ENCODE measurements around the gene LHX6.
A peak's percentile ranks its signal among the peaks of the same experiment; 100 is the strongest.

The LHX6 gene

GRCh38 chr9:122190597-122191381 lies 38.0 kb downstream of the LHX6 start:
- no peak for DNase-seq

DNA sequence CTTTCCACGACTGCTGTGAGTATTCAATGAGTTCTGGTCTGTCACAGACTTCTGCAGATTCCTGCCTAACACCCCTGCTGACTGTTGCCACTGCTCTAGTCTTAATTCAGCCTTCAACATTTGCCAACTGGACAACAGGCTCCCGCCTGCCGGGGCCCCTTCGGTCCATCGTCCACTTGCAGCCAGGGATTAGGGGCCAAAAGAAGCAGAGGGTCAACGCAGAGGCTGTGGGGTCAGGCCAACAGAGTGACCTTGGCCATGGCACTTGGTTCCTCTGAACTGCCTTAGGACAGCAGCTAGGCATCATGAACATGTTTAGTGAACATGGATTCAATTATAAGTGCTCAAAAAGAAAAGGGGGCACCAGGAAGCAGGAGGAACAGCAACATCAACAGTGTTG lies 40.4 kb downstream of the LHX6 start:
- DNase-seq: no peak

GRCh38 chr9:122186777-122187470 lies 41.8 kb downstream of the LHX6 start:
- DNase-seq: no peak

DNA sequence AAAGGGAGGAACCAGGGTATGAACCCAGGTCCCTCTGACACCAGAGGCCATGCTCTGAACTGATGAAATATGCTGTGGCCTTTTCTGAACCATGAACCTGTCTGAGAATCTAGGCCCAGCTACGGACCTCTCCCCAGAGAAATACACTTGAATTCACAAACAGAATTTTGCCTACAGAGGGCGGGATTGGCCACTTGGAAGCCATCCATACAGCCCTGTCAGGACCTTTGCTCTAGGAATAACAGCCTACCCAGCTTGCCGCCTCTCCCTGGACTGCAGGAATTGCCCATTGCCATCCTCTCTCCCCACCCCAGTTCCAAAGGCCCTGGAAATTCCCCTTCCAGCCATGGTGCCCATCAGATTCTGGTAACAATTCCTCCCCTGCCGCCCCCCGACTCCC lies 42.5 kb downstream of the LHX6 start:
- no peak for DNase-seq

- no peak for DNase-seq
Observed at GRCh38 chr9:122184551-122184950, 44.2 kb downstream of the LHX6 start.

GRCh38 chr9:122183501-122183900 lies 45.3 kb downstream of the LHX6 start:
- DNase-seq: no peak

GRCh38 chr9:122180633-122181032 lies 48.1 kb downstream of the LHX6 start:
- no peak for DNase-seq

- no peak for DNase-seq
Observed at GRCh38 chr9:122179690-122180074, 49.1 kb downstream of the LHX6 start.

DNA sequence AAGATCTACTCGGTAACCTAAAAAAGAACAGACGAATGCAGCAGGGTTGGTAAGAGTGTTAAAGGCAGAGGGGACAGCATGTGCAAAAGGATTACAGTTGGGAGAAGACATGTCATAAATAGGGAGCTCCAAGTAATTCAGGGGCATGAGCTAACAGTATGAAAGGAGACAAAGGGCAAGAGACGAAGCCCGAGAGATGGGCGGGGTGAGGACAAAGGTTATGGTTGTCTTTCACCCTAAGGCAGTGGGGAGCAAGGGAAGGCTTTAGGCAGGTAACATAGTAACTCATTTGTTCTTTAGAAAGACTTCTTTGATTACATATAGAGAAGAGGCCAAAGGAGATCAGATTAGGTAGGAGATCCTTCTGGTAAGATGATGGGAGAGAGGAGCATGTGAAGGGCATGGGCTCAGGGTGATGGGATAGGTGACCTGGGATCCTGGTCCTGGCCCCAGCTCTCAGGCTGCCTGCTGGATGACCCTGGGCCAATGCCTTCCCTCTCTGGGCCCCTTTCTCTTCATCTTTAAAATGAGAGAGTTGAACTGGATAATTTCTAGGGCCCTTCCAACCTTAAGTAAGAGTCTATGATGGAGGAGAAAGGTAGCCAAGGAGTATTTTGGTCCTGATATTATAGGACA lies 49.6 kb downstream of the LHX6 start:
- DNase-seq: no peak

GRCh38 chr9:122176916-122177315 lies 51.8 kb downstream of the LHX6 start:
- no peak for DNase-seq

- DNase-seq: no peak
Observed at GRCh38 chr9:122173670-122174069, 55.1 kb downstream of the LHX6 start.

DNA sequence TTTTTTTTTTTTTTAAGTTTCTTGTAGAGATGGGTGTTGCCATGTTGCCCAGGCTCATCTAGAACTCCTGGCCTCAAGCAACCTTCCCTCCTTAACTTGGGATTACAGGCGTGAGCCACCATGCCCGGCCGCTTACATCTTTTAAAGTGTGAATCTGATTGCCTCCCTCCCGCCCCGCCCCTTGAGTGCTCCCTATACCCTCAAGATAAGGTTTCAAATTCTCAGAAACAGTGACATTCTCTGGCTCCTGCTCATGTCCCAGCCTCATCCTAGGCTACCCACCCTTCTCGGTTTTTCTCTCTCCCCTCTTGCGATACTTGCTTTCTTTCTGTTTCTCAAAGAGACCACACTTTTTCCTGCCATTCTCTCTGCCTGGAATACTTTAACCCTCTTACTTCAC lies 56.6 kb downstream of the LHX6 start:
- DNase-seq: no peak

DNA sequence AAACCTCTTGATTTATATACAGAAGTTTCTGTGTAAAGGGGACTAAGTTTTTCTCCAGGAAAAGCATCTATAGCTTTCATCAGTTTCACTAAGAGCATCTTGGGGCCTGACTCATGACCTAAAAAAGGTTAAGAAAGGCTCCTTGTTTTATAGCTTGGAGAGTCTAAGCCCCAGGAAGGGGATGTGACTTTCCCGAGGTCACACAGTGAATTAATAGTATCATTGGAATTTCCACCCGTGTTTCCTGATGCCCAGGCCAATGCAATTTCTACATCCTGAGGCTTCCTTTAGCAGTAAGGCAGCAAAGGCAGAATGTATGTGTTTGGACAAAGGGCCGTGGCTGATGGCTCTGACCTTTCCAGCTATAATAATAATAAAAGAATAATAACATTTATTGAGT lies 60.4 kb downstream of the LHX6 start:
- no peak for DNase-seq

DNA sequence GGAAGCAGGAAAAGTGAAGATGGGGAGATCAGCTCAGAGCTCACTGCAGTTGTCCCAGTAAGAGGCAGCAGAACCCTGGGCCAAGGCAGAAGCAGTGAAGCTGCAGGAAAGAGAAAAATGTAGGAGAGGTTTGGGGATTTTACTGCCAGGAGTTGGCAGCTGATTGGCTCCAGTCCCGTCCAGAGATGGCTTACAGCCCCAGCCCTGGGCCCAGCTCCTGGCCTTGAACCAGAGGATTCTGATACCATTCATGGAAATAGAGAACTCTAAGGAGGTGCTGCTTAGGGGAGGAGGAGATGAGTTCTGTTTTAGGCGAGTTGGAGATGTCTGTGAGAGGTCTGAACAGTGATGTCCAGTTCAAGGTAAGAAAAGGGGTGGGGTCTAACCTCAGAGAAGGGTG lies 64.5 kb downstream of the LHX6 start:
- no peak for DNase-seq

- DNase-seq: no peak
Observed at GRCh38 chr9:122162415-122162814, 66.3 kb downstream of the LHX6 start.

DNA sequence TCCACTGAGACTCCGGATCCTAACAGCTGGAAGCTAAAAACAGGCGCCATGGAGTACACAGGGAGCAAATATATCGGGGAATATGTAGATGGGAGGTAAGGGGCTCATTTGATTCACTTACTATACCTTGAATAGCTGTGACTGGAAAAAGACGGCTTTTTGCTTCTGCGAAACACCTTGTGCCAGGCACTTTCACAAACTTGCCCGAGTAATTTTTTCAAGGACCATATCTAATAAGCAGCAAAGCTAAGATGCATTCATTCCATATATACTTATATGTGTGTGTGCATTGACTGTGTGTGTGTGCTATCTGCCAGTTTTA lies 68.9 kb downstream of the LHX6 start:
- DNase-seq: no peak

GRCh38 chr9:122159026-122159924 lies 69.5 kb downstream of the LHX6 start, which contains the start of the genes MORN5 and NDUFA8:
Gene MORN5, plus strand, starts transcription at chr9:122159908. Its CDS starts 65 bp downstream, at chr9:122159973.
Gene NDUFA8, minus strand, starts transcription at chr9:122159779. Its CDS starts 102 bp downstream, at chr9:122159677.
- peak; percentile 94 for DNase-seq

DNA sequence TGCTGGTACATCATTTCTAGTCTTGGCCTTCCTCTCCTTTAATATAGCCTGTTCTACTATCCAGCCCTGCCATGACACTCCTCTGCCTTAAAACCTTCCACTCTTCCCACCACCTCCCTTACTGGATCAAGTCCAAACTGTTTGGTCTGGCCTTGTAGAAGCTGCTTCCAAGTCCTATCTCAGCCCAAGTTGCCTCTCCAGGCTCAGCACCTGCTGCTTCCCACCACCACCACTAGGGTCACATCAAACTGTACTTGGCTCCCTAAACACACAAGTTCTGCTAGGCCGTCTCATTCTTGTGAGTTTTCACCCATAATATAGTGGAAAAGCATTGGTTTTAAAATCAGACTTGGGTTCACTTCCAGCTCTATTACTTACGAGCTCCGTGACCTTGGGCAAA lies 70.6 kb downstream of the LHX6 start:
- no peak for DNase-seq

DNA sequence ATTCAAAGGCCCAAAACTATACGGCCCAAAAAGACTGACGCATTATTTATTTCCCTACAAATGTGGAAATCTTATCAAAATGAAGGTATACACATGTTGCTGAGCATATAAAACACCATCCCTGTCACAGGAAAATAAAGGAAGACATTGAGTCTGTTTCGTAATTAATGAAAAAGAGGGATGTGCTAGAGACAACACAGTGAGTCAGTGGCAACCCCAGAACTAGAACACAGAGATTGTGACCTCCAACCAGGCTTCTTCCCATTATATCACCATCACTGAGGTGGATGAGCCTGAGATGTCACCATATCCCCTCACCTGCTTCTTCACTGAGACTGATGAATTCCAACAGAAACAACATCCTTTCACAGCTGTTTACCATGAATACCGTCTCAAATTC lies 73.0 kb downstream of the LHX6 start:
- DNase-seq: no peak
